Activated CD4-positive, alpha-beta T cell treated with anti-CD3 and anti-CD28 coated beads, Interleukin-2, amount 50 U/mL, for 24 hours (primary cell): ENCODE data around the gene KRTAP4-8.
"Not testable (repeated sequence)": the region's sequence is repeated elsewhere in the genome, so short reads cannot be mapped to it uniquely, and the experiment has no call there.

Experiments
- DNase-seq, 2 donors: peaks; one replicate each; pipeline ENCODE4 v3.0.0-alpha.2; 2020; ENCODE audit warnings: low read depth in 1 of 2, low spot score in 1 of 2

Gene KRTAP4-8

GRCh38 chr17:41065829-41066624 is 31.9 kb downstream of the KRTAP4-8 start, which contains the start of gene KRTAP2-4:
Gene KRTAP2-4 (minus strand): TSS chr17:41065879. CDS start chr17:41065845, 34 bp downstream.
- DNase-seq, result no peak

- DNase-seq, result not testable (repeated sequence)
Measured at GRCh38 chr17:41065016-41065689, 32.8 kb downstream of the KRTAP4-8 start.

DNA sequence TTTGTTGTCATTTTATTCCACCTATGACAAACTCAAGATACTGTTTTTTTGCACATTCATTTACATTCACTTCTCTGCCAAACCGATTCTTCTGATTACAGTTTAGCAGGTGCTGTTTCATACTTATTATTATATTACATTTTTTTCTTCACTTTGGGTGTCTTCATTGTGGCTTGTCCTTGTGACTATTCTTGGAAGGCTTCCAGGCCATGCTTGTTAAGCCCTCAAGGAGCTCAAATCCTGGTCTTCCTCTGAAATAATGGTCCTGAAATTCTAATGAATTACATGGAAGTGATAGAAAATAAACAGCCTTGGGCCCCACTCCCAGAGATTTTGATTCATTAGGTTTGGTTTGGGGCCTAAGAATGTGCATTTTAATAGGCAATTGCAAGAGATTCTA is 33.6 kb downstream of the KRTAP4-8 start:
- DNase-seq, result no peak

DNA sequence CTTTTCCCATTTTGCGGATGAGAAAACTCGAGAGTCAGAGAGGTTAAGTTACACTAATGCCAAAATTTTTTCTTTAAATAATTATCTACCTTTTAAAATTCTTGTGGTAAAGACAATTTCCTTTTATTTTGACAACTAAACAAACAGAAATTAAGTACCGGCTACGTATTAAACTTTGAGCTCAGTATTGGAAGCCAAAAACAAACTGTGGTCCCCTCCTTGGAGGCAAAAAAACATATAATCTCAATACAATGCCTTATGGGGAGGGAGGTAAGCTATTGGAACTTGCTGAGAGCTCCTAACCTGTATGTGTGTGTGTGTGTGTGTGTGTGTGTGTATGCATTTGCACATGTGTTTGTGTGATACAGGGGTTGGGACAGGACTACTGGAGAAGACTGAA is 34.5 kb downstream of the KRTAP4-8 start:
- DNase-seq, result no peak

GRCh38 chr17:41061964-41062363 is 36.0 kb downstream of the KRTAP4-8 start:
- no peak for DNase-seq

GRCh38 chr17:41060052-41060604 is 37.8 kb downstream of the KRTAP4-8 start, which contains the start of gene KRTAP2-3:
Gene KRTAP2-3 (minus strand): TSS chr17:41060114. CDS start chr17:41060050, 64 bp downstream.
- no peak for DNase-seq

DNA sequence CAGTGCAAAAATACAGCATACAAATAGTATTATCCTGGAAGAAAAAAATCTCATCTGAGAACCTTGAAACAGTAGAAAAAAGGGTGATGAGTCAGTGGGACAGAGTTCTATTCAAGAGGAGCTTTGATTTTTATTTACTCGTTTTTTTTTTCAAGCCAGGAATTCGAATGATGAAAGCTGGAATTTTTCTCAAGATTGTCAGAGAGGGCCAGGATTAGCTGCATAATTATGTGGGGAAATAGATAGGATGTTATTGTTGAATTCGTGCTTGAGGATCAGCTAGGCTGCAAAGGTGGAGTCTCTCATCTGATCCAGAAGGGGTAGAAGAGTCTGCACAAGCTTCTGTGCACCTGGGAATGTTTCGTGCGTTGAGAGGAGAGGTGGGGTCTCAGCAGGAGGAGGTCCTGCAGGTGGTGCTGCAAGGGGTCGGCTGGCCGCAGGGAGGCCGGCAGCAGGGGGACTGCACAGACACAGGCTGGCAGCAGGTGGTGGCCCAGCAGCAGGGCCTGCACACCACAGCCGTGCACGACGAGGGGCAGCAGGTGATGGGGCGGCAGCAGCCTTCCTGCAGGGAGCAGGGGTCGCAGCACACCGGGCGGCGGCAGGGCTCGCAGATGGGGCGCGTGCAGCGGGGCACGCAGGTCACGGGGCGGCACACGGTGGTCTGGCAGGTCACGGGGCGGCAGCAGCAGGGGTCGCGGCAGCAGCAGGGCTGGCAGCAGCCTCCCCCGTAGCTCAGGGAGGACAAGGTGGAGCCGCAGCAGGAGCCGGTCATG is 38.5 kb downstream of the KRTAP4-8 start:
- DNase-seq, result not testable (repeated sequence)

DNA sequence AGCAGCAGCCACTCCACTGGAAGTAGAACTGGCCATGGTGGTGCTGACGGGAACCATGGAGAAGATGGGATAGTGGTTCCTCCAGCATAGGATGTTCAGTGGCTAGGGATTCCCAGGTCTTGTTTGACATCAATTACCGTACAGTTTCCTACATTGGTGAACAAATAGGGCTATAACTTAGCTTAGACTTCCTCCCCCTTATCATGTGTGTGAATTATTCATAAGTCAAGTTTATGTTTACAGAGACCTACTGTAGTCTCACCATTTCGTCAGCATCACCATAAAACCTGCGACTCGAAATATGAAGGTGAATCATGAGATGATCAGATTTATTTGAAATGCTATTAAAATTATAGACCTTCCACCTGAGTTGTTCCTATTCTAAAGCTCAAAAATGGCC is 39.2 kb downstream of the KRTAP4-8 start:
- no peak for DNase-seq

- DNase-seq, result no peak
Measured at GRCh38 chr17:41057547-41057946, 40.4 kb downstream of the KRTAP4-8 start.

DNA sequence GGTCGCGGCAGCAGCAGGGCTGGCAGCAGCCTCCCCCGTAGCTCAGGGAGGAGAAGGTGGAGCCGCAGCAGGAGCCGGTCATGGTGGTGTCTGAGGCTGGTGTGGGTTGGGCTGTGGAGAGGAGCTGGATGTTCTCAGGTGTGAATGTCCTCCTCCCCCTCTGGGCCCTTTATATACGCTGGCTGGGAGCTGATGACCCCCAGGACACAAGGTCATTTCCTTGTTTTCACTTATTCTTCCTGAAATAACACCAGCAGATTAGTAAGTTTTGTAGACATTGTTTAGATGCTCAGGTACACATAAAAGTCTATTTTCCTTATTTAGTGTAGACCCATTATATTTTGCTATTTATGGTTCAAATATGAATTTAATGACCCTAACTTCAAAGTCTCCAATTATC is 42.8 kb downstream of the KRTAP4-8 start, which contains the start of gene KRTAP2-2:
TSS of gene KRTAP2-2 (minus strand) at position 101 of the 400 bp plus-strand sequence. CDS start at position 82, 19 bp downstream.
- not testable (repeated sequence) for DNase-seq

DNA sequence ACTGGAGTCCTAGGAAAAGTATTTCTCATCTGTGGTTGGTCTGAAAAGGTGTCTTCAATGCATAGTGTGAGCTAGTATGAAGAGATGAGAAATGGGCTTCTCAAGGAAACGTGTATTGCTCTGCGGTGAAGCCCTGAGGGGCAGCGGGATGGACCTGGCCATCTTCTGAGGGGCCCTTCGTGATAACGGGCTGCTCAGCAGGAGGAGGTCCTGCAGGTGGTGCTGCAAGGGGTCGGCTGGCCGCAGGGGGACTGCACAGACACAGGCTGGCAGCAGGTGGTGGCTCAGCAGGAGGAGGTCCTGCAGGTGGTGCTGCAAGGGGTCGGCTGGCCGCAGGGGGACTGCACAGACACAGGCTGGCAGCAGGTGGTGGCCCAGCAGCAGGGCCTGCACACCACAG is 43.4 kb downstream of the KRTAP4-8 start:
- DNase-seq, result not testable (repeated sequence)

GRCh38 chr17:41054025-41054424 is 43.9 kb downstream of the KRTAP4-8 start:
- no peak for DNase-seq

DNA sequence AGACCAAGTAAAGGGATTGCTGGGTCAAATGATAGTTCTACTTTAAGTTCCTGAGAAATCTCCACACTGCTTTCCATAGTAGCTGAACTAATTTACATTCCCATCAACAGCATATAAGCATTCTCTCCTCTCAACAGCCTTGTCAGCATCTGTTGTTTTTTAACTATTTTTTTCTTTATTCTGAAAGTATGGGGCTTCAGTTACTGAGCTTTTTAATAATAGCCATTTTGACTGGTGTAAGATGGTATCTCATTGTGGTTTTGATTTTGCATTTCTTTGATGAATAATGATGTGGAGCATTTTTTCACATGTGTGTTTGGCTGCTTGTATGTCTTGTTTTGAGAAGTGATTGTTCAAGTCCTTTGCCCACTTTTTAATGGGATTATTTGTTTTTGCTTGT is 45.4 kb downstream of the KRTAP4-8 start:
- DNase-seq, result no peak

DNA sequence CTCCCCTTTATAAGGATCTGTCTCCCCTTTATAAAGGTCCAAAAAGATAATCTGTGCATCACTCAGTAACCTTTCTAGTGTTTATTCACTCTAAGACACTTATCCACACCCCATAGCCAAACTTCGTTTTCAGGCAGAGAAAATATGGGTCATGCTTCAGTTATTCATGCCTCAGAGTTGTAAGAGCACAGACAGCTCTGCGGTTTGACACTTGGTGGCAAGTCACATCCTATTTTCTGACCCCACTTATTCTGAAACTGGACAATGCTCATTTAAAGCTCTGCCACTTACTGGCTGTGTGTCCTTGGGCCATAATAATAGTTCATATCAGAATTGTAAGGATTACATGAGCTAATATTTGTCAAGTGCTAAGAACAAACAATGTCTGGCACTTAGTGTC is 48.8 kb downstream of the KRTAP4-8 start:
- DNase-seq, result no peak

DNA sequence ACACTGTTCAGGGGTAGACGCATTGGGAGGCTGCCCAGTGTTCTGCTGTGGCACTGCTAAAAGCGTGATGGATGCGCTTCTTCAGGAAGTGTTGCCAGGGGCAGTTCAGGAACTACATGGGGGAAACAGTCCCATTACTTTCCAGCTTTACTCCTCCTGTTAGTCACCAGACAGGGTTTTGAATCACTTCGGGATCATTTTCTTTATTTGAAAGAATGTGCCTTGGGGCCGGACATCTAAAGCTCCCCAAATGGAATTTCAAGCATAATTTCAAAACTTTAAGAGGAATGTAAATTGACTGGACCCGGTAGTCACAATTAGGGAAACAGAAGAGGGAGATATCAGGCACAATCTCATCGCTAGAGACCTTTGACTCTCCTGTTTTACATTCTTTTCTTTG is 49.5 kb downstream of the KRTAP4-8 start:
- no peak for DNase-seq
